ENCODE results near the gene ANAPC15. TPM values are rescaled to one million over a fixed set of nuclear protein-coding genes. Genes with fewer than 3 reads are reported as not detected.
A peak's percentile ranks its signal among the peaks of the same experiment; 100 is the strongest.

ANAPC15 gene
- total and polyA plus RNA-seq, 8 donors = 27.1 to 52.6 (median 41.0) TPM

DNA sequence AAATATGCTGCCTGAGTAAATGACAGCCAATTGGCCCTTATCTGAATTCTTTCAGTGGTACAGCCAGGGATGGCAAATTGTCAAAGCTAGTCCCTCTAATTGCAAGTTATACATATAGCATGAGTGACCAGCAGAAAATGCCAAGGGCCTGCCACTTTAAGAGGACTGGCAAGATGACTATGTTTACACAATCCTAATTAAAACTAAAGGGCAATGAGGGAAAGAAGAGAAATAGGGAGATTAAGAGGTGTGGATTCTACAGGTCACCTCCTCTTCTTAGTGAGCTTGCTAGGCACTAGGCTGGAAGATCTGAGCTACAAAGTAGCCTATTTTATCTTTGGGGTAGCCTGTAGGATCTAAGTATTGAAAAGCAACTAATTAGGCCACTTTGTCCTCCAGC is 45.6 kb downstream of the ANAPC15 start:
- intact Hi-C loops (cut with DNase I) = no loop called here
- DNase-seq (no peak), ATAC-seq (no peak)
- no peaks in the 10 kb centered on the region for H3K9me3 ChIP-seq
- H3K36me3 ChIP-seq = peaks cover 0 to 29% of the 10 kb centered on the region in 2 donors
- H3K27ac ChIP-seq = peak overlapping the region in 1 of 2 donors; percentile 65
- no peaks in the 10 kb centered on the region for H3K27me3 ChIP-seq
- TF ChIP-seq, protein P1, sequence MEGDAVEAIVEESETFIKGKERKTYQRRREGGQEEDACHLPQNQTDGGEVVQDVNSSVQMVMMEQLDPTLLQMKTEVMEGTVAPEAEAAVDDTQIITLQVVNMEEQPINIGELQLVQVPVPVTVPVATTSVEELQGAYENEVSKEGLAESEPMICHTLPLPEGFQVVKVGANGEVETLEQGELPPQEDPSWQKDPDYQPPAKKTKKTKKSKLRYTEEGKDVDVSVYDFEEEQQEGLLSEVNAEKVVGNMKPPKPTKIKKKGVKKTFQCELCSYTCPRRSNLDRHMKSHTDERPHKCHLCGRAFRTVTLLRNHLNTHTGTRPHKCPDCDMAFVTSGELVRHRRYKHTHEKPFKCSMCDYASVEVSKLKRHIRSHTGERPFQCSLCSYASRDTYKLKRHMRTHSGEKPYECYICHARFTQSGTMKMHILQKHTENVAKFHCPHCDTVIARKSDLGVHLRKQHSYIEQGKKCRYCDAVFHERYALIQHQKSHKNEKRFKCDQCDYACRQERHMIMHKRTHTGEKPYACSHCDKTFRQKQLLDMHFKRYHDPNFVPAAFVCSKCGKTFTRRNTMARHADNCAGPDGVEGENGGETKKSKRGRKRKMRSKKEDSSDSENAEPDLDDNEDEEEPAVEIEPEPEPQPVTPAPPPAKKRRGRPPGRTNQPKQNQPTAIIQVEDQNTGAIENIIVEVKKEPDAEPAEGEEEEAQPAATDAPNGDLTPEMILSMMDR (IDR thresholded peaks at IDR 0.05) = no peak
- peaks cover 25 to 70% of the 10 kb centered on the region in 2 donors for H3K4me1 ChIP-seq
- H3K4me3 ChIP-seq = no peak overlapping the region

DNA sequence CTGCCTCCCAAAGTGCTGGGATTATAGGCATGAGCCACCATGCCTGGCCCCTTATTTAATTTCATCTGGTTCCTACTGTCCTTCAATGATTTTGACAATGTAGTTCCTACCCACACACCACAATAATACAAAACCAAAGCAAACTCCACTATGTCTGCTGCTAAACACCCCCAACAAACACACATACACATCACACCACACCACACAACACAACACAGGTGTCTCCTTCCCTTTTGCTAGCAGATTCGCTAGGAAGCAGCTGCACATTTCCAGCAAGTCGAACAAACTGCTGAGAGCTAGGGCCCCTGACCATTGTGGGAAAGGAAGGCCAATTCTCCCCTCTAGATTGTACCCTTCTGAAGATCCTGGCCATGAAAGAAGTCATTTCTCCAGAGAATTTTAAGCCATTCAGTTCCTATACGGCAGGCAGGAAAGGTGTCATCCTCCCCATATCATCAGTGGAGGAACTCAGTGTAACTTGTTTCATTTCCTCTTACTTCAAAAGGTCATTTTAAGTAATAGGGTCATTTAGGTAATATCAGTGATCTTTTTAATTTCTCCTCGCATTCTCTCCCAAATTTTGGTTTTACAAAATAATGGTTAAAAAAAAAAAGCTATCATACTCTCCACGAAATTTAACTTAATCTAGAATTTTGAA is 50.6 kb downstream of the ANAPC15 start:
- Histone ChIP-seq H3K4me3 (no peak overlapping the region), H3K36me3 (peaks cover 0 to 29% of the 10 kb centered on the region in 2 donors), H3K27me3 (no peaks in the 10 kb centered on the region), H3K27ac (peak overlapping the region in 1 of 2 donors; percentile 34), H3K9me3 (no peaks in the 10 kb centered on the region), H3K4me1 (peaks cover 5 to 23% of the 10 kb centered on the region in 2 donors)
- TF ChIP-seq, protein P1 (IDR thresholded peaks at IDR 0.05) = no peak
- intact Hi-C loops (cut with DNase I) = no loop called here
- ATAC-seq (no peak), DNase-seq (no peak)

Small RNA genes lying within 50 kb of the gene (microRNA-seq; reads per million reads assigned to microRNA genes)
- 0.17 to 0.27 reads per million in 2 donors for gene MIR3165

Other genes with a start within 250 kb of the ANAPC15 start
- gene DEFB131B, start 234.2 kb downstream of the ANAPC15 start, total RNA-seq = not detected
- 1 to 10 TPM in 4 of 6 donors, under 1 TPM in 1, not detected in 1; 0.93 to 2.8 (median 2.4) TPM for gene DEFB131B, start 234.2 kb downstream of the ANAPC15 start, polyA plus RNA-seq (ENCODE audit: insufficient read length in 6 of 6)
- 1 to 10 TPM; 5.6 to 7.7 TPM for gene XNDC1N, start 184.1 kb downstream of the ANAPC15 start, total RNA-seq
- gene XNDC1N, start 184.1 kb downstream of the ANAPC15 start, polyA plus RNA-seq (ENCODE audit: insufficient read length in 6 of 6) = 1 to 10 TPM; 6.5 to 9.9 (median 8.8) TPM
- gene RNF121, start 183.6 kb downstream of the ANAPC15 start, total RNA-seq = 10 to 100 TPM; 30.3 to 31.4 TPM
- gene RNF121, start 183.6 kb downstream of the ANAPC15 start, polyA plus RNA-seq (ENCODE audit: insufficient read length in 6 of 6) = 10 to 100 TPM; 31.6 to 40.6 (median 34.5) TPM
- gene IL18BP, start 113.8 kb downstream of the ANAPC15 start, total RNA-seq = 10 to 100 TPM; 15.2 to 20.1 TPM
- 10 to 100 TPM in 4 of 6 donors, 1 to 10 TPM in 2; 8.9 to 16.6 (median 10.5) TPM for gene IL18BP, start 113.8 kb downstream of the ANAPC15 start, polyA plus RNA-seq (ENCODE audit: insufficient read length in 6 of 6)
- 100 to 1,000 TPM; 144 to 174 TPM for gene NUMA1, start 32.2 kb downstream of the ANAPC15 start, total RNA-seq
- gene NUMA1, start 32.2 kb downstream of the ANAPC15 start, polyA plus RNA-seq (ENCODE audit: insufficient read length in 6 of 6) = 100 to 1,000 TPM; 319 to 365 (median 349) TPM
- gene LRRC51, start 31.8 kb downstream of the ANAPC15 start, total RNA-seq = 10 to 100 TPM in 1 of 2 donors, 1 to 10 TPM in 1; 6.7 to 13.0 TPM
- 10 to 100 TPM; 20.0 to 29.7 (median 21.4) TPM for gene LRRC51, start 31.8 kb downstream of the ANAPC15 start, polyA plus RNA-seq (ENCODE audit: insufficient read length in 6 of 6)
- 100 to 1,000 TPM; 101 to 118 TPM for gene LAMTOR1, start 9.4 kb downstream of the ANAPC15 start, total RNA-seq
- 100 to 1,000 TPM in 5 of 6 donors, 10 to 100 TPM in 1; 92.5 to 116 (median 112) TPM for gene LAMTOR1, start 9.4 kb downstream of the ANAPC15 start, polyA plus RNA-seq (ENCODE audit: insufficient read length in 6 of 6)
- not detected for gene TOMT, start 6.8 kb downstream of the ANAPC15 start, total RNA-seq
- gene TOMT, start 6.8 kb downstream of the ANAPC15 start, polyA plus RNA-seq (ENCODE audit: insufficient read length in 6 of 6) = not detected
- 10 to 100 TPM in 1 of 2 donors, under 1 TPM in 1; 0.32 to 15.6 TPM for gene FOLR3, start 23.0 kb upstream of the ANAPC15 start, total RNA-seq
- gene FOLR3, start 23.0 kb upstream of the ANAPC15 start, polyA plus RNA-seq (ENCODE audit: insufficient read length in 6 of 6) = 1 to 10 TPM; 1.1 to 3.2 (median 2.0) TPM
- gene FOLR1, start 79.4 kb upstream of the ANAPC15 start, total RNA-seq = 100 to 1,000 TPM in 1 of 2 donors, 10 to 100 TPM in 1; 80.8 to 409 TPM
- 10 to 100 TPM; 53.5 to 88.6 (median 64.4) TPM for gene FOLR1, start 79.4 kb upstream of the ANAPC15 start, polyA plus RNA-seq (ENCODE audit: insufficient read length in 6 of 6)
- 10 to 100 TPM; 20.9 to 50.2 TPM for gene FOLR2, start 104.1 kb upstream of the ANAPC15 start, total RNA-seq
- 10 to 100 TPM; 14.5 to 20.4 (median 17.3) TPM for gene FOLR2, start 104.1 kb upstream of the ANAPC15 start, polyA plus RNA-seq (ENCODE audit: insufficient read length in 6 of 6)
- 100 to 1,000 TPM; 159 to 201 TPM for gene INPPL1, start 112.1 kb upstream of the ANAPC15 start, total RNA-seq
- 100 to 1,000 TPM; 140 to 218 (median 165) TPM for gene INPPL1, start 112.1 kb upstream of the ANAPC15 start, polyA plus RNA-seq (ENCODE audit: insufficient read length in 6 of 6)
- gene PHOX2A, start 131.5 kb upstream of the ANAPC15 start, total RNA-seq = not detected
- gene PHOX2A, start 131.5 kb upstream of the ANAPC15 start, polyA plus RNA-seq (ENCODE audit: insufficient read length in 6 of 6) = not detected

All from left lung (tissue), 10 donors.